Left colon (tissue), 2 donors: ENCODE results near the gene PTTG2. TPM values are rescaled to one million over a fixed set of nuclear protein-coding genes. Genes with fewer than 3 reads are reported as not detected.
A peak's percentile ranks its signal among the peaks of the same experiment; 100 is the strongest.
"Not testable (repeated sequence)": the region's sequence is repeated elsewhere in the genome, so short reads cannot be mapped to it uniquely, and the experiment has no call there.

Experiments
- ATAC-seq: fragments of 200-7000 bp; cut with Tn5 transposase; one replicate; pipeline ENCODE4 v1.9.1; 2020; ENCODE audit warnings: mild to moderate bottlenecking, moderate library complexity
- DNase-seq, 2 donors: peaks; one replicate each; pipeline ENCODE4 v3.0.0-alpha.2; 2020
- intact Hi-C, 2 donors: fragments of 100-400 bp; cut with DNase I in 1 of 2; cut with micrococcal nuclease in 1 of 2; formaldehyde crosslinking; loops; one replicate each; pipeline versions ENCODE4 v1.11.2 to v1.14.0; 2022; cut with DNase I, micrococcal nuclease
- total RNA-seq, 2 donors: library from RNA; stranded (reverse); fragmentation: NEBNext Ultra II Directional; extraction: Animal tissue kit (Norgen Biotek cat#: 25700); gene quantifications; one replicate each; pipeline ENCODE4 v1.2.1, GENCODE V29; 2021
- donor health status: DM: no; HTN: no; CAD: no.
- donor health status: DM: yes; HTN: yes; CAD: no.

The PTTG2 gene
- total RNA-seq, 2 donors from 2014 or later, result 0.46 to 0.67 TPM

DNA sequence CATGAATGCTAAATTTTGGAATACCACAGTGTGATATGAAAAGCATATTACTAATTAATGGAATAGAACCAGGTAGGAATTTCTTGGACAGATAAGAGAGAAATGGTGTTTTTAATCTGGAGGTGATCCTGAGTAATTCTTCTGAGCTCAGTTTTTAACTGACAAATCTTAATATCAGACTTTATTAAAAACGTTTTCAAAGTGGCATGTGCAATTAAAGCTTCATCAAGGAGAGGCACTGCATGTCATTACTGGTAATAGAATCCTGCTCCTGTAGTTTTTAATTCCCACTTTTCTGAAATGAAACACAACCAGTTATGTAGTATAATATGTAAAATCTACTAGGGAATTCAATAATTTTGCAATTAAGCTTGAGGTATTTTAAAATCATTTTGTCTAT lies 7.0 kb upstream of the PTTG2 start:
- no peak for DNase-seq
- no peak for ATAC-seq
- intact Hi-C loops, result no loop called here

DNA sequence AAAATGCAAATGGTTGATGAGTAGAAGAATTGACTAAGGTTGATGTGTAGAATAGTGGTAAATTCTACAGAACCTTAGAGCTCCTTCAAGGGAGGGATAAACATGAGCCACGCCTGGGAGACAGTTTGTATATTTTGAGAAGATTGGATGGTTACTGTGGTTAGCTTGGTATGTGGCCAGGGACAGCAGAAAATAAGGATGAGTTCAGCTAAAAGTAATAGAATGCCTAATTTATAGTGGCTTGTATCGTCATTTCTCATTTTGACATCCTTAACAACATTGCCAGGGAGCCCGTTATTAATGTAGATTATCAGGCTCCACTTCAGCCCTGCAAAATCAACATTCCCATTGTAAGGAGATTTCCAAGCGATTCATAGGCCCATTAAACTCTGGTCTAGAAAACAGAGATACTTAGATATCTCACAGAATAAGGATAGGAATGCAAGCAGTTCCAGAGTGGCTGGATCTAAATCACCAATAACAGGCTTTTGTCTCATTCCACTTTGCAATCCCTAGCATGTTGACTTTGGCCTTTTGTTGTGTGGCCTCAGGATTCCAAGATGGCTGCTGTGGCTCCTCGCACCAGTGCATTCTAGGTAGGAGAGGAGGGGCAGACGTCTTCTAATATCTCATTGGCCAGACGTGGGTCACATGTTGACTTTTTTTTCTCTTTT lies 6.4 kb upstream of the PTTG2 start:
- intact Hi-C loops, result no loop called here
- no peak for ATAC-seq
- DNase-seq, result no peak

DNA sequence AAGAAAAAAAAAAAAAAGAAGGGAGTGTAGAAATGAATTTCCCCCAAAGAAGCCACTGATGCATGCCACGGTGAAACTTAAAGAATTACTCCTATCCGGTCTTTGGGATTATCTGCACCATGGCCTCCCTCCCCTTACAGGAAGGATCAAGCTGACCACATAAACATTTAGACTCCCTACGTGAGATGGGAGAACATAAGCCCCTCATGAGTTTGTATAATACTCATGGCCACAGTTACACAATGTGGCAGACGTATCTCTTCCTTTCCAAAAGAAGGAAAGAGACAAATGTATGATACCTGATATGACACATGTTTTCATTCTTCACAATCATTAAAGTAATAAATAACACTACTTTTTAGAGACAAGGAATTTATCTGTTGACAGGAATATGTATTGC lies 3.3 kb upstream of the PTTG2 start:
- DNase-seq (no peak), ATAC-seq (no peak)
- intact Hi-C loops, result no loop called here

DNA sequence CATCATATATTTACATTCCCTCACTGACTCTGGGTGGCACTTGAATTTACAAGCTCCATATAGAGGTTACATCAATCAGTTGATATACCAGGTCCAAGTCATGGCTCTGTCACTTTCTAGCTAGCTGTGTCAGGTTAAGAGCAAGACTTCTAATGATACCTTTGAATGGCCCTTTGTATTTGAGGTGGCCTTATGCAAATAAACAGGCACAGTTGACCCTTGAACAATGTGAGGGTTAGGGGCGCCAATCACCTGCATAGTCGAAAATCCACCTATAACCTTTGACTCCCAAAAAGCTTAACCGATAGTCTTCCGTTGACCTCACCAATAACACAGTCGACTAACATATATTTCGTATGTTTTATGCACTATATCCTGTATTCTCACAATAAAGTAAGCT lies 1.3 kb upstream of the PTTG2 start:
- no peak for ATAC-seq
- intact Hi-C loops, result no loop called here
- DNase-seq, result no peak

DNA sequence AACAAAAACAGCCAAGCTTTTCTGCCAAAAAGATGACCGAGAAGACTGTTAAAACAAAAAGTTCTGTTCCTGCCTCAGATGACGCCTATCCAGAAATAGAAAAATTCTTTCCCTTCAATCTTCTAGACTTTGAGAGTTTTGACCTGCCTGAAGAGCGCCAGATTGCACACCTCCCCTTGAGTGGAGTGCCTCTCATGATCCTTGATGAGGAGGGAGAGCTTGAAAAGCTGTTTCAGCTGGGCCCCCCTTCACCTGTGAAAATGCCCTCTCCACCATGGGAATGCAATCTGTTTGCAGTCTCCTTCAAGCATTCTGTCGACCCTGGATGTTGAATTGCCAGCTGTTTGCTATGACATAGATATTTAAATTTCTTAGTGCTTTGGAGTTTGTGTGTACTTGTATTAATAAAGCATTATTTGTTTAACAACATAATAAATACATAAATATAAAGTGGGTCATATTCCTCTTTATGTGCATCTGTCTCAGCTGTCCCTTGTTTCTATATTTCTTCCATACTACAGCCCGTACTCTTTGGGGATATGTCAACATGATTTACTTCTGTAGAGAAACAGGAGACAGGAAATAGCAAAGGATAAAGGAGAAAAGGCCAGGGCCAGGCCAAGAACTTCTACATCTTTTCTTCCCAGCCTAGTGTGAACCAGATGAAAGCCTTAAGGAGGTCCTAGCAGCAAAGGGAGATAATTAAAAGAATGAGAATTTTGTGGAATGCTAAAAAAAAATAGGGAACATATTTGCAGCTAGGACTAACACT lies 667 bp downstream of the PTTG2 start:
- intact Hi-C loops, result no loop called here
- no peak for ATAC-seq
- no peak for DNase-seq

DNA sequence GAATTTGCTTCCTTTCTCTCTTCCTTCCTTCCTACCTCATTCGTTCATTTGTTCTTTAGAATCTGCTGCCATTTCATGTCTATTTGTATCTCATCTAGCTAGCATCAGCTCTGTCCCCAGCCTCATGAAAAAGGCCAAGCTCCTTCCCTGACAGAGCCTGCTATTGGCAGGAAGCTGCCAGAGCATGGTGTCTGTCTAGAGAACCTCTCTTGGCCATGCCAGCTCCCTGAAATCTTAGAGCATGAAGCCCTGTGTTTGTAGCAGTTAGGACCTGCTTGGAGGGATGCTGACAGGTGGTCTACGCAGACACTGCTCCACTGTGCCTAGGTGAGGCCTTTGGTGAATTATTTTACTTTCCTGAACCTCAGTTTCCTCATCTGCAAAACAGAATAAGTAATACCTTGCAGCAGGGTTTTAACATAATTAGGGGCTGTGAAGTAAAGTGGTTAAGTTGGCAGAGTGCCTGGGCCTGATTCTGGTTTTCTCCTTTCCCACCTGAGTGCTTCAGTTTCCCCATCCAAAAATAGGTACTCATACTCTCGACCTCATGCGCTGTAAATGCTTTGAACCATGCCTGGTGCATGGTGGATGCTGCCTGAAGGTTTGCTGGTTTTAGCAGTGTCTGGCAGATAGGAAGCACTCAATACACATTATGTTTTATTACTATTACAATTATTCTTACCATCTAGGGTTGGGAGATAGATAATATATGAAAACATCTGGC lies 4.7 kb downstream of the PTTG2 start:
- intact Hi-C loops, result no loop called here
- DNase-seq (no peak), ATAC-seq (no peak)

DNA sequence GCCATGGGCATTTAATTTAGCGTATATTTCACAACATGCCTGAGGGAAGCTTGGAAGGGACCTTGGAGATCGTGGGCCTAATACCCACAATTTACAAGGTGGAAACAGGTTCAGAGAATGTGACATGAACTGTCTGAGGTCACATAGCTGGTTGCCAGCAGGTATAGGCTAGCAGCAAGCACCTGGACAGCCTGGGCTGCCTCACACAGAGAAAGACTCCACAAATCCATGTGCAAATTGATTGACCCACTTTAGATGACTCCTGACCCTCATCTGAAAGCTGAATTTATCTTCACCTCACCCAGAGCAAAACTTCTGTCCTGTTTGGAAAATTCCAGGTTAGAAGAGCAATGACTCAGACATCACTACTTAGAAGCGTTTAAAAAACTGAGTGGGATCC lies 5.8 kb downstream of the PTTG2 start:
- no peak for DNase-seq
- intact Hi-C loops, result no loop called here
- ATAC-seq, result no peak

DNA sequence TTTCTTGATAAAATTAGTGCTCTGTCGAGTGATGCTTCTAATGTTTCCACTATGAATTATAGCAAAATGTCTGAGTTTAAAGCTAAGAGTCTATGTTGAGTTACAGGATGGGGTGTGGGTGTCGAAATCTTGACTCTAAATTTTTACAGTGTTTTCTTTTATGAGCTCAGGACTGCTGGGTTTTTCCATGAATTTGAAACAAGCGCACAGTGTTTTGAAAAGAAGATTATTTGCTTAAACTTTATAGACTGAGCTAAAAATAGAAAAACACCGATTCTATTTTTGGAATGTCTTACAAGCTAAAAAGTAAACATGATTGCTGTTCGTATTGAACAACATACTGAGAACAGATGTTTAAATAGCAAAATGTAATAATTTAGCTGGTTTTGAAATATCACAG lies 7.5 kb downstream of the PTTG2 start:
- intact Hi-C loops, result no loop called here
- no peak for DNase-seq
- peak; percentile 4 for ATAC-seq

DNA sequence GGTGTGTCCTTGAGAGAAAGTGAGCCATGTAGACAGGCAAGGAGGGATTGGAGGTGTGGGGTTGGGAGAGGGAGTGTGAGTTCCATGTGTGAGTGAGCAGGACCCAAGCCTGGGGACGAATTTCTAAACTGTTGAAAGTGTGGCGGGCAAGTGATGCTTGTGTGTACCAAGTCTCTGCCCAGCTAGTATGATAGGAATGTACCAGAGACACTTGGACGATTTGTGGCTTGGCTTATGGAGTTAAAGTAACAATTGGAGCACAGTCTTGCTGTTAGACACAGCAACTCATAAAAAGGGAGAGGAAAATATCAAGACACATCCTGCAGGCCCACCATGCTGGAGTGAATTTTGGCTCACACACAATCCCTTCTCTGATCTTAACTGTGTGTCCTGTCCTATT lies 8.5 kb downstream of the PTTG2 start:
- ATAC-seq (no peak), DNase-seq (no peak)
- intact Hi-C loops, result no loop called here

DNA sequence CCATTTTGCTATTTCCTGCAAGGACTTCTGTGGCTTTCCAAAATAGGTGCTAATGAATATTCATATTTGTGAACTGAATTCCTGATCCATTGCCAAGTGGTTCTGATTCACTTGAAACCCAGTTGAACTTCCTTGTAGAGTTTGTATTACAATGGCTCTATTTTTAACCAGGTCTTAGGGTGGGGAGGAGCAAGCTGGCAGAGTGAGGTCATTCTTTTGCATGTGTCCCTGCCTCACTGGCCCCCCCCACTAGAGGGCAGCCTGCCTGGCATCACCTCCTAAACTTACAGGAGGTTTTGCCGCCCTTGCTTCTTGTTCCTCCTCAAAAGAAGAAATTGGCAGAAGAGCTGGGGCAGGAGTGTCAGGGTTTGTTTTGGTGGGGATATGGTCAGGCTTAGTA lies 10.5 kb downstream of the PTTG2 start:
- DNase-seq, result peak; percentile 84 to 85
- ATAC-seq, result peak; percentile 97
- intact Hi-C loops, result loop anchor here in 1 of 2 donors (10.0 kb wide), 2 partner anchors 64 to 166 kb away; no protein-coding TSS in a partner anchor

DNA sequence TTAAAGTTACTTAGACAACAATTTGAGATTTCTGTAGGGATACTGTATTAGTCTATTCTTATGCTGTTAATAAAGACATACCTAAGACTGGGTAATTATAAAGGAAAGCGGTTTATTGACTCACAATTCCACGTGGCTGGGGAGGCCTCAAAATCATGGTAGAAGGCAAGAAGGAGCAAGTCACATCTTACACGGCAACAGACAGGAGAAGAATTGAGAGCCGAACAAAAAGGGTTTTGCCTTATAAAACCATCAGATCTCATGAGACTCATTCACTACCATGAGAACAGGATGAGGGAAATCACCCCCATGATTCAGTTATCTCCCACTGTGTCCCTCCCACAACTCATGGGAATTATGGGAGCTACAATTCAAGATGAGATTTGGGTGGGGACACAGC lies 11.0 kb downstream of the PTTG2 start:
- intact Hi-C loops, result loop anchor here in 1 of 2 donors (10.0 kb wide), 2 partner anchors 64 to 166 kb away; no protein-coding TSS in a partner anchor
- no peak for ATAC-seq

DNA sequence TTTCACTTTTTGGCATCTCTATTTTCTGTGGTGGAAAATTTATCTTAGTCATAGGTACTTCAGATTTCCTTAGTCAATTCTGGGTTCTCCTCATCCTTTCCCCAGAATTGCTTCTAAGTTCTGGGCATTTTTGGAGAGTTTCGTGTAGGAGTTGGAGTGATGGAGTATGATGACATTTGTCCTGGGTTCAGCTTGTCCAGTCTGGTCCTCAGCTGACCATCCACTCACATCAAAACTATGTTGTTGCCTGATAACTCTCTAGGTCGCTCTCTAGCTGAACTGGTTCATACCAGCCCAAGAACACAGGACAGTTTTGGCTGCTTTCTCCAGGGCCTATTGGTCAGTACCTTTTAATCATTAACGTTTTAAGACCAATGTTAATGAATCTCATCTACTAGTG lies 13.2 kb downstream of the PTTG2 start:
- intact Hi-C loops, result loop anchor here in 1 of 2 donors (10.0 kb wide), 2 partner anchors 61 to 169 kb away; no protein-coding TSS in a partner anchor
- ATAC-seq (no peak), DNase-seq (no peak)

More for the DNA sequence above, 11.0 kb downstream of the PTTG2 start:
- no peak for DNase-seq

DNA sequence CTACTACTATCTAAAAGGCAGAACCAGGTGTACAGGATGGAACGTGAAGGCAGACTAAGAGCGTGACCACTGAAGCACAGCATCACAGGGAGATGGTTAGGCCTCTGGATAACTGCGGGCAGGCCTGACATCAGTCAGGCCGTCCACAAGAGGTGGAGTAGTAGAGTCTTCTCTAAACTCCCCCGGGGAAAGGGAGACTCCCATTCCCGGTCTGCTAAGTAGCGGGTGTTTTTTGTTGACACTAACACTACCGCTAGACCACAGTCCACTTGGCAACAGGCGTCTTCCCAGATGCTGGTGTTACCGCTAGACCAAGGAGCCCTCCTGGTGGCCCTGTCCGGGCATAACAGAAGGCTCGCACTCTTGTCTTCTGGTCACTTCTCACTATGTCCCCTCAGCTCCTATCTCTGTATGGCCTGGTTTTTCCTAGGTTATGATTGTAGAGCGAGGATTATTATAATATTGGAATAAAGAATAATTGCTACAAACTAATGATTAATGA lies 15.2 kb downstream of the PTTG2 start:
- intact Hi-C loops, result loop anchor here in 1 of 2 donors (10.0 kb wide), 2 partner anchors 59 to 171 kb away; no protein-coding TSS in a partner anchor
- DNase-seq, ATAC-seq: not testable (repeated sequence)

DNA sequence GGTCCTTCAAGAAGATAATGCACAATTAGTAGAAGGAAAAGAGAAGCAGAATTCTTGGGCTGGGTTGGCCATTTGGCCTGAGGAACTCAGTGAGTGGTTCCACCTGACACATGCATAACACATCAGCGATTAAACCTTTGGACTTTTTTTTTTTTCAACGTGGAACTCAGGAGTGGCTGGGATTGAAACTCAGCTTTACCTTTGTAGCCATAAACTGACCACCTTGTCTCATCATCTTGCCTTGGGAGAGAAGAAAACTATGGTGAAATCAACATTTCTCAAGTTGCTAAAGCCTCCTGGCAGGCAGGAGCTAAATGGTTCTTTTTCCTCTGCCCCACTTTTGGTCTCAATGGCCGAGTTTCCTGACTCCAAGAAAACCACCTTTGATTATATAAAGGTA lies 16.3 kb downstream of the PTTG2 start:
- DNase-seq, result no peak
- peak; percentile 76 for ATAC-seq
- intact Hi-C loops, result loop anchor here in 1 of 2 donors (10.0 kb wide), 2 partner anchors 58 to 172 kb away; no protein-coding TSS in a partner anchor

DNA sequence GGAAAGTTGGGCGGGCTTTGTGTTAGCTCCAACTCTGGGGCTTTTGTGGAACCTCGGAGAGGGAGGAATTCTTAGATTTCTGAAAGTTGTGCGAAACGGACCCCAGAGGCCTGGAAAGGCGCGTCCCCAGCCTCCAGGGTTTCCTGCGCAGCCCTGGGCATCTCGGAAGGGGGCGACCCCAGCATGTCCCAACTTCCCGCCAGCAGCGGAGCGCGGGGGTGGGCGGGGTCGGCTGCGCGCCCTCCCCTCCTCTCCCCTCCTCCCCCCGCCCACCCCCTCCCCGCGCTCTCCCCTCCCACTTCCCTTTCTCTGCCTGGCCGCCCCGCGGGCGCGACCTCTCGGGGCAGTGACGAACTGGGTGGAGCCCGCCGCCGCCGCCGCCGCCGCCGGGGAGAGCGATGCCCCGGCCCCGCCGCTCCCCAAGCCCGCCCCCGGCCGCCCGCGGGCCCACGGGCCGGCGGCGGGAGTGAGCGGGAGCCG lies 16.8 kb downstream of the PTTG2 start:
- ATAC-seq (peak; percentile 77), DNase-seq (peak; percentile 85)
- intact Hi-C loops, result loop anchor here in 1 of 2 donors (10.0 kb wide), 2 partner anchors 58 to 172 kb away; no protein-coding TSS in a partner anchor

DNA sequence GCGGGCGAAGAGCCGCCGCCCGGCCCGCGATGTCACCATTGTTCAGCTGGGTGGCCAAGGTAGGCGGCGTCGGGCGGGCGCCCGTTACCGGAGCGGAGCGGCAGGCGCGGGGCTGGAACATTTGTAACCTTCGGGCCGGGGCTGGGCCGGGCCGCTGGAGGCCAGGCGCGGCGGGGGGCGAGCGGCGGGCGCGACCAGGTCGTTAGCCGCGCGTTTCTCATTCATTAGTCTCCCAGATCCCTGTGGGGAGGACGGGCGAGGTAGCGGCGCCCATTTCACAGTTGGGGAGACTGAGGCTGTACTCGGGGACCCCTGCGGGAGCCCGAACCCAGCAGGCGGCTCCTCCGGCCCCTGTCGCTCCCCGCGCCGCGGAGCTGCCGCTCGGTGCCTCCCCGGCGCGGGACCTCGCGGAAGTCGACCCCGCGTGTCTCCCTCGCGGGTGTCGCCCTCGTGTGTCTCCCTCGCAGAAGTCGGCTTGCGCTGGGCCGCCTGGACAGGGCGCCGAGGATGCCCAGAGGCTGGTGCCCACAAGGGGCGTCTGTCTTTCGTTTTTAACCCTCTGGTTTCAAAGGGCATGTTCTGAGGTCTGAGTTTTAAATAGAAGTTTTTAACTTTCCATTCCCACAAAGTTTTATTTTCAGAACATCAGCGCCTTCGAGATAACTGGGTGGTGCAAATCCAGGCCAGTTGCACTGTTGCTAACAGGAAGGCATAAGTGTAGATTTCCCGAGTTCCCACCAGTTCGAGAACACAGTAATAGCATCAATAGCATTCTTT lies 17.5 kb downstream of the PTTG2 start:
- intact Hi-C loops, result loop anchor here in 1 of 2 donors (10.0 kb wide), 2 partner anchors 57 to 173 kb away; no protein-coding TSS in a partner anchor
- ATAC-seq (peak; percentile 75), DNase-seq (peak; percentile 78 to 85)

DNA sequence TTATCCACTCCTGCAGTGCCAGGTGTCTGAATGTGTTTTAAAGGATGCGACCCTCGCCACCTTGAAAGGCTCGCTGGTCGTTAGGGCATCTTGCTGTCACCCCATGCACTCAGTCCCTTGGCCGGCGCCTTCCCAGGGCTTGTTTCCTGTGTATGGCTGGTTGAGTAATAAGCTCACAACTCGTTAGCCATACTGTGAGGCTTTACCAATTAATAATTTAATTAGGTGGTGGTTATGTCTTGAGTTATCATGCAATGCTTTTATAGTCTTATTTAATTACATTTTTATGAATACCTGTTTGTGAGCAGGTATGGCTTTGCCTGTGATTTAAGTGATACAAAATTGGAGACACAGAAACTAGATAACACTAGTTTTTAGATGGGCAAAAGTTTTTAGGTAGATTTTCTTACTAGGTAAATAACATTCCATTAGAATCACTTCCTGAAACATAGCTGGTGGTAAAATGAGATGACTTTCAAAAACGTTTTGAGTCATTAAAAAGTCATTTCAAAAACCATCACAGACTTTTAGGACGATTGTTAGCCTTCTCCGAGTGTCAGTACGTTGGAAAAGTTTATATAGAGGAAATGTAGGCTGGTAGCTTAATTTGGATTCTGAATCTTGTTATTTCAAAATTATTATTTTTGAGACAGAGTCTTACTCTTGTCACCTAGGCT lies 18.2 kb downstream of the PTTG2 start:
- ATAC-seq (peak; percentile 16), DNase-seq (peak in 1 of 2 donors; percentile 60)
- intact Hi-C loops, result loop anchor here in 1 of 2 donors (10.0 kb wide), 2 partner anchors 56 to 174 kb away; no protein-coding TSS in a partner anchor

DNA sequence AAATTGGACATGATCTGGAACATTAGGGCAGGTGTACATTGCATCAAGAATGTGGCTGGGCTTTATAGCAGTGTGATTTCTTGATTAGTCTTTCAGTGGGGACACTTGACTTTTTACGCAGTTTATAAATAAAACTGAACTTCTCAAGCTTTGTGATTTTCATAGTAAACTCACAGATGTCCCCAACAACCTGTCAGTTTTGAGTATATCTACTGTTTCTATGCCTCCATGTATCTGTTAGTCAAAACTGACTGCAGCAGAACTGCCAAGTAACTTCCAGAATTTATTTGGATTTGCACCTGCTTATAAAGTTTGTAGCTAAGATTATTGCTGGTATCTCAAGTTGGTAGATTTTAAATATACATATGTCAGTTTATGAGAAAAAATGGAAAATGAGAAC lies 20.0 kb downstream of the PTTG2 start:
- ATAC-seq (no peak), DNase-seq (no peak)
- intact Hi-C loops, result no loop called here
